Measurements from ENCODE around the gene DNAI1.
"Not testable (repeated sequence)": the region's sequence is repeated elsewhere in the genome, so short reads cannot be mapped to it uniquely, and the experiment has no call there.

DNAI1 gene

DNA sequence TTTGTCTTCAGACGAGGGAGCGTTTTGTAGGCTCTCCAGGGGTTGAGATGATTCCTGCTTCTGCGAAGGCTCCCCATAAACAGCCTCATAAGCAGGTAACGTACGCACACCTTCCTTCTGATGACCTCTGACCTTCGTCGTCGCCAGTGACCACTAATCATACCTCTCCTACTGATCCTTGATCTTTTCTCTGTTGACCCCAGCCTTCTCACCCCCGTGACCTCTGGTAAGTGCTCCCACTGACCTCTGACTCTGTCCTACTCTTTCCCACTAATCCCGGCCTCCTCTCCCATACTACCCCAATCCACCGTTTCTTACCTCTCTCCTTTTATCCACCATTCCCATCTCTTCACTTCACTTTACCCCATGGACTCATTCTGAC lies 345 bp downstream of the DNAI1 start:
- no peaks in the 10 kb centered on the region for H3K36me3 Mint-ChIP-seq
- no peak for DNase-seq
- ATAC-seq (replicated peaks) = no peak
- H3K27ac Mint-ChIP-seq = peak overlapping the region; percentile 89
- H3K9me3 Mint-ChIP-seq = no peaks in the 10 kb centered on the region
- H3K4me1 Mint-ChIP-seq = peaks cover 32 to 46% of the 10 kb centered on the region in 2 donors
- peak overlapping the region; percentile 87 to 95 for H3K4me3 Mint-ChIP-seq
- peaks cover 11% of the 10 kb centered on the region in 2 donors for H3K27me3 Mint-ChIP-seq

GRCh38 chr9:34459356-34459755 lies 751 bp downstream of the DNAI1 start:
- Mint-ChIP-seq H3K4me3 (peak overlapping the region; percentile 87 to 95), H3K27ac (no peak overlapping the region)
- no peak for ATAC-seq (replicated peaks)

DNA sequence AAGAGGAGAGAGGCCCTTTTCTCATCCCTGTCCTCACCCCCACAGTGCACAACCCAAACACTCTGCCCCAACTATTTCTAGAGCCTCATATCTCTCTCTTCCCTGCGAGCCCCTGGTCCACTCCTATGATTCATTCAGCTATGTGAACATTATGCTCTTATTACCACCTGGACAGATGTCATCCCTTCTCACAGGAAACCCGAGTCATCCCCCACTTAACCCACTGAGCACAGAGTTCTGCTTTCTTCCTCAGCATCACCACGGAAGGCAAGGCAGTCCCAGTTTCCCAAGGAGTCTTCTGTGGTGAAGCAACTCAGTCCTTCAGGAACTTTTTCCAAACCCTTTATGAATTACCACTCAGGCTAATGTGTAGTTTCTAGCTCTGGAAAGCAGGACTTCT lies 1.3 kb downstream of the DNAI1 start:
- DNase-seq (no peak), ATAC-seq (replicated peaks) (no peak)
- no peaks in the 10 kb centered on the region for H3K9me3 Mint-ChIP-seq
- peaks cover 11% of the 10 kb centered on the region in 2 donors for H3K27me3 Mint-ChIP-seq
- no peak overlapping the region for H3K27ac Mint-ChIP-seq
- peaks cover 26 to 36% of the 10 kb centered on the region in 2 donors for H3K4me1 Mint-ChIP-seq
- H3K4me3 Mint-ChIP-seq = no peak overlapping the region
- no peaks in the 10 kb centered on the region for H3K36me3 Mint-ChIP-seq

More at GRCh38 chr9:34459356-34459755, 751 bp downstream of the DNAI1 start:
- Mint-ChIP-seq H3K36me3 (no peaks in the 10 kb centered on the region), H3K27me3 (peaks cover 11% of the 10 kb centered on the region in 2 donors), H3K4me1 (peaks cover 30 to 42% of the 10 kb centered on the region in 2 donors), H3K9me3 (no peaks in the 10 kb centered on the region)
- DNase-seq = no peak

- H3K4me1 Mint-ChIP-seq = peaks cover 11 to 18% of the 10 kb centered on the region in 2 donors
- H3K4me3 Mint-ChIP-seq = no peak overlapping the region
- no peak overlapping the region for H3K27ac Mint-ChIP-seq
- H3K27me3 Mint-ChIP-seq = peaks cover 17 to 18% of the 10 kb centered on the region in 2 donors
- DNase-seq (no peak), ATAC-seq (replicated peaks) (no peak)
- H3K36me3 Mint-ChIP-seq = no peaks in the 10 kb centered on the region
- no peaks in the 10 kb centered on the region for H3K9me3 Mint-ChIP-seq
Observed at GRCh38 chr9:34463098-34463900, 4.7 kb downstream of the DNAI1 start.

- Mint-ChIP-seq H3K27me3 (peaks cover 18 to 22% of the 10 kb centered on the region in 2 donors), H3K27ac (no peak overlapping the region), H3K4me3 (no peak overlapping the region), H3K4me1 (peaks cover 9 to 13% of the 10 kb centered on the region in 2 donors), H3K36me3 (no peaks in the 10 kb centered on the region), H3K9me3 (no peaks in the 10 kb centered on the region)
- ATAC-seq (replicated peaks) (no peak), DNase-seq (no peak)
Observed at GRCh38 chr9:34463901-34464232, 5.3 kb downstream of the DNAI1 start.

DNA sequence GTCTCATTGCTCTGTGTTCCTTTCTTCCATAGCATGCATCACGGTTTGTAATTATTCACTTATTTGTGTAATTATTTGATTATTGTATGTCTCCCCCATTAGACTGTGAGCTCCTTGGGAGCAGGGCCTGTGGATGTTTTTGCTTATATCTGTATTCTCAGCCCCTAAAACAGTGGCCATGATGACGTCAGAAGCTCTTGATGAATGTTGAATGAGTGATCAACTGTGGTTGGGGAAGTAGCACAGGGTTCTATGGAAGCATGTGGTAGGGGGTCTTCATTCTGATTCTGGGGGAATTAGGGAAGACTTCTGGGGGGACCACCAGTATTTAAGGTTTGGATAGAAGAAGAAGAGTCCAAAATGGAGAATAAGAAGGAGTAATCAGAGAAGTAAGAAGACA lies 6.0 kb downstream of the DNAI1 start:
- no peak overlapping the region for H3K27ac Mint-ChIP-seq
- H3K27me3 Mint-ChIP-seq = peaks cover 14 to 24% of the 10 kb centered on the region in 2 donors
- DNase-seq (no peak), ATAC-seq (replicated peaks) (no peak)
- peaks cover 4 to 6% of the 10 kb centered on the region in 2 donors for H3K4me1 Mint-ChIP-seq
- H3K9me3 Mint-ChIP-seq = no peaks in the 10 kb centered on the region
- no peak overlapping the region for H3K4me3 Mint-ChIP-seq
- H3K36me3 Mint-ChIP-seq = no peaks in the 10 kb centered on the region

DNA sequence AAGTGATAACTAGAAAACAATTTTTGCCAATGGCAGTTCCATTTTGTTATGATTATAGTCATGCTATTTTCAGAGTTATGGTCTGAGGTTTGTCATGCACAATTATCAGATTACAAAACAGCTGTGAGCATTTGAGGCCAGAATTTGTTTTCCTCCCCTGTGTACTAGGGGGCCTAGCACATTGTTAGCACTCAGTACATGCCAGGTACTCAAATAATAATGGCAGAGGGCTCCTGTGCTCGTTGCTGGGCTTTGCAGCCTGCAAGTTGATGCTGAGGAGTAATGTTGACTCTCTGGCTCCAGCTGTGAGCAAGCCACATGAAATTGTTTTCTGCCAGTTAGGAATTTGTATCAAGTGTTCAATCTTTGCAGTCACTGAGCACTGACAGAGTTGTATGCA lies 6.9 kb downstream of the DNAI1 start:
- no peaks in the 10 kb centered on the region for H3K36me3 Mint-ChIP-seq
- no peaks in the 10 kb centered on the region for H3K4me1 Mint-ChIP-seq

GRCh38 chr9:34475097-34475496 lies 16.5 kb downstream of the DNAI1 start:
- H3K4me3 Mint-ChIP-seq = no peak overlapping the region
- H3K27ac Mint-ChIP-seq = no peak overlapping the region

More for the DNA sequence above, 6.9 kb downstream of the DNAI1 start:
- Mint-ChIP-seq H3K9me3 (no peaks in the 10 kb centered on the region), H3K4me3 (no peak overlapping the region), H3K27ac (no peak overlapping the region), H3K27me3 (peaks cover 14 to 24% of the 10 kb centered on the region in 2 donors)
- ATAC-seq (replicated peaks) (no peak), DNase-seq (no peak)

DNA sequence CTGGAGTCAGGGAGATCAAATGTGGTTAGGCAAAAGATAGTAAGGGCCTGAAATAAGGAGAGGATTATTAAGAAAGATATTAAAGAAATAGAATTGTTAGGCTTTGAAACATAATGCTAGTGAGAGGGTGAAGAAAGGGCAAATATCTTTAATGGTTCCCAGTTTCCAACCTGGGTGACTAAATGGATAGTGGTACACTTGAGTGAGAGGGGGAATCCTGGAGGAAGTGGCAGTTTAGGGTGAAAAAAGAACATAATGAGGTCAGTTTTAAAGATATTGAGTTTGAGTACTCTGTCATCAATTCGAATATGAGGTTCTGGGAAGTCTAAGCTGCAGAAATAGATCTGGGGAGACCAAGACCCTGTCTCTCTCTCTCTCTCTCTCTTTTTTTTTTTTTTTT lies 18.9 kb downstream of the DNAI1 start:
- Mint-ChIP-seq H3K9me3 (no peaks in the 10 kb centered on the region), H3K4me1 (no peaks in the 10 kb centered on the region), H3K4me3 (no peak overlapping the region), H3K36me3 (no peaks in the 10 kb centered on the region), H3K27ac (no peak overlapping the region), H3K27me3 (peaks cover 13 to 19% of the 10 kb centered on the region in 2 donors)
- ATAC-seq (replicated peaks) (no peak), DNase-seq (no peak)

More at GRCh38 chr9:34475097-34475496, 16.5 kb downstream of the DNAI1 start:
- Mint-ChIP-seq H3K27me3 (peaks cover 13 to 18% of the 10 kb centered on the region in 2 donors), H3K4me1 (no peaks in the 10 kb centered on the region), H3K9me3 (no peaks in the 10 kb centered on the region), H3K36me3 (no peaks in the 10 kb centered on the region)
- ATAC-seq (replicated peaks) = no peak
- DNase-seq = no peak

DNA sequence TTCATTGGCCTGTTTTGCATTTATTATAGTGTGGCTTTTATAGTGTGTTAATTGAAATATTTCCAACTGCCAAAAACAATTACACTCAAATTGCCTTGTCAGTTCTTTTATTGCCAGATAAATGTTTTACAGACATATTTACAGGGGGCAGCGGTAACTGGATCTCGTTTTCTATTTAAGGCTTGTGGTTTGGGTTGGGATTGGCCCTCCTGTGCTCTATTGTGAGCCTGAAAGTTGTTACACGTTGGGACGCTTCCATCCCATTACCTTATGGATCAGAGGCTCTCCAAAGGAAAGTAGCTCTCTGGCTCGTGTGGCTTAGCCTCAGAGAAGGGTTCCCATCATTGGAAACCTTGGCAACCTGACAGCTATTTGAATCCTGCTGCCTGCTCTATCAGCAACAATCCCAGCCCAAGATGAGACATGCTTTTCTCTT lies 20.8 kb downstream of the DNAI1 start:
- no peaks in the 10 kb centered on the region for H3K36me3 Mint-ChIP-seq
- H3K27me3 Mint-ChIP-seq = peaks cover 13 to 19% of the 10 kb centered on the region in 2 donors
- H3K9me3 Mint-ChIP-seq = no peaks in the 10 kb centered on the region
- no peak for DNase-seq
- H3K4me3 Mint-ChIP-seq = no peak overlapping the region
- ATAC-seq (replicated peaks) = no peak
- no peaks in the 10 kb centered on the region for H3K4me1 Mint-ChIP-seq
- H3K27ac Mint-ChIP-seq = no peak overlapping the region

DNA sequence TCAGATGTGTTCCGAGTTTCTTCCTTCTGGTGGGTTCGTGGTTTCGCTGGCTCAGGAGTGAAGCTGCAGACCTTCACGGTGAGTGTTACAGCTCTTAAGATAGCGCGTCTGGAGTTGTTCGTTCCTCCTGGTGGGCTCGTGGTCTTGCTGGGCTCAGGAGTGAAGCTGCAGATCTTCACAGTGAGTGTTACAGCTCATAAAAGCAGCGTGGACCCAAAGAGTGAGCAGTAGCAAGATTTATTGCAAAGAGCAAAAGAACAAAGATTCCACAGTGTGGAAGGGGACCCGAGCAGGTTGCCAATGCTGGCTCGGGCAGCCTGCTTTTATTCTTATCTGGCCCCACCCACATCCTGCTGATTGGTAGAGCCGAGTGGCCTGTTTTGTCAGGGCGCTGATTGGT lies 23.0 kb downstream of the DNAI1 start:
- not testable (repeated sequence) for H3K36me3 Mint-ChIP-seq; H3K4me3 Mint-ChIP-seq; DNase-seq; H3K9me3 Mint-ChIP-seq; ATAC-seq (replicated peaks); H3K4me1 Mint-ChIP-seq; H3K27ac Mint-ChIP-seq
- H3K27me3 Mint-ChIP-seq = peaks cover 11% of the 10 kb centered on the region in 2 donors

DNA sequence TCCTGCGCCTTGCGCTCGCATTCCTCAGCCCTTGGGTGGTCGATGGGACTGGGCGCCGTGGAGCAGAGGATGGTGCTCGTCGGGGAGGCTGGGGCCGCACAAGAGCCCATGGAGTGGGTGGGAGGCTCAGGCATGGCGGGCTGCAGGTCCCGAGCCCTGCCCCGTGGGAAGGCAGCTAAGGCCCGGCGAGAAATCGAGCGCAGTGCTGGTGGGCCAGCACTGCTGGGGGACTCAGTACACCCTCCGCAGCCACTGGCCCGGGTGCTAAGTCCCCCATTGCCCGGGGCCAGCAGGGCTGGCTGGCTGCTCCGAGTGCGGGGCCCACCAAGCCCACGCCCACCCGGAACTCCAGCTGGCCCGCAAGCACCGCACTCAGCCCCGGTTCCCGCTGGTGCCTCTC lies 24.1 kb downstream of the DNAI1 start:
- H3K27me3 Mint-ChIP-seq = peaks cover 14 to 16% of the 10 kb centered on the region in 2 donors
- H3K27ac Mint-ChIP-seq; H3K4me1 Mint-ChIP-seq; DNase-seq; ATAC-seq (replicated peaks); H3K36me3 Mint-ChIP-seq; H3K4me3 Mint-ChIP-seq; H3K9me3 Mint-ChIP-seq: not testable (repeated sequence)

GRCh38 chr9:34484678-34485077 lies 26.1 kb downstream of the DNAI1 start:
- no peak for ATAC-seq (replicated peaks)
- Mint-ChIP-seq H3K4me3 (no peak overlapping the region), H3K4me1 (peaks cover 3 to 6% of the 10 kb centered on the region in 2 donors), H3K36me3 (no peaks in the 10 kb centered on the region), H3K27ac (no peak overlapping the region), H3K9me3 (no peaks in the 10 kb centered on the region), H3K27me3 (peaks cover 12 to 32% of the 10 kb centered on the region in 2 donors)
- no peak for DNase-seq

DNA sequence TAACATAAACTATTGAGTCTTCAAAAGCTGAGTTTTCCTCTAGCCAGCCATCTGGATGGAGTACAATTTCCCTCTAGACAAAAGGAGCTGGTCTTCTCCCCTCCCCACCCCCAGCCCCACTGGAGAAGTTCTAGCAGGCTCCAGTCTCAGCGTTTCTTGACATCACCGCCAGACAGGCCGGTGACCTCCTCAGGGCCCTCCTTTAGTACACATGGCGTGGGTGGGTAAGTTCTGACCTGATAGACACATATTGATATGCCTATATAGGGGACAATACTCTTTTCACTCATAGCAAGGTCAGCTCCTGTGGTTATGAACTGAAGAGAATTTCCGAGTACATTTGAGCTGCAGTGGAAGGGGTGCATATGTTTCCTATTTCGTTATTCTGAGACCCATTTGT lies 27.2 kb downstream of the DNAI1 start:
- H3K4me1 Mint-ChIP-seq = peaks cover 3 to 6% of the 10 kb centered on the region in 2 donors
- DNase-seq = no peak
- no peaks in the 10 kb centered on the region for H3K36me3 Mint-ChIP-seq
- no peak overlapping the region for H3K4me3 Mint-ChIP-seq
- H3K27me3 Mint-ChIP-seq = peaks cover 18 to 43% of the 10 kb centered on the region in 2 donors
- no peak for ATAC-seq (replicated peaks)
- no peaks in the 10 kb centered on the region for H3K9me3 Mint-ChIP-seq
- no peak overlapping the region for H3K27ac Mint-ChIP-seq

- ATAC-seq (replicated peaks) (peak; percentile 73), DNase-seq (no peak)
- H3K27me3 Mint-ChIP-seq = peaks cover 23 to 47% of the 10 kb centered on the region in 2 donors
- H3K27ac Mint-ChIP-seq = no peak overlapping the region
- H3K9me3 Mint-ChIP-seq = no peaks in the 10 kb centered on the region
- H3K4me1 Mint-ChIP-seq = peaks cover 3 to 6% of the 10 kb centered on the region in 2 donors
- no peak overlapping the region for H3K4me3 Mint-ChIP-seq
- H3K36me3 Mint-ChIP-seq = no peaks in the 10 kb centered on the region
Observed at GRCh38 chr9:34486572-34486971, 28.0 kb downstream of the DNAI1 start.
